Measurements from ENCODE around the gene MYH9.
"Not testable (repeated sequence)": the region's sequence is repeated elsewhere in the genome, so short reads cannot be mapped to it uniquely, and the experiment has no call there.

Gene MYH9

GRCh38 chr22:36287881-36288515 lies 99.8 kb downstream of the MYH9 start:
- H3K27ac Mint-ChIP-seq = peak overlapping the region; percentile 58
- no peaks in the 10 kb centered on the region for H3K27me3 Mint-ChIP-seq (ENCODE audit: low read depth)
- DNase-seq (ENCODE audit: low spot score) = no peak
- H3K4me1 Mint-ChIP-seq (ENCODE audit: low read depth) = peaks cover 39% of the 10 kb centered on the region
- no peak overlapping the region for H3K4me3 Mint-ChIP-seq
- peaks cover 71% of the 10 kb centered on the region for H3K36me3 Mint-ChIP-seq (ENCODE audit: low read depth)
- no peaks in the 10 kb centered on the region for H3K9me3 Mint-ChIP-seq

- no peaks in the 10 kb centered on the region for H3K27me3 Mint-ChIP-seq (ENCODE audit: low read depth)
- no peaks in the 10 kb centered on the region for H3K9me3 Mint-ChIP-seq
- H3K4me1 Mint-ChIP-seq (ENCODE audit: low read depth) = peaks cover 26% of the 10 kb centered on the region
- H3K36me3 Mint-ChIP-seq (ENCODE audit: low read depth) = peaks cover 69% of the 10 kb centered on the region
- DNase-seq (ENCODE audit: low spot score) = peak; percentile 49
- H3K4me3 Mint-ChIP-seq = no peak overlapping the region
- H3K27ac Mint-ChIP-seq = peak overlapping the region; percentile 42
These were observed 101.4 kb downstream of the MYH9 start for GRCh38 chr22:36286096-36286957.

GRCh38 chr22:36285545-36285944 lies 102.2 kb downstream of the MYH9 start:
- no peak overlapping the region for H3K27ac Mint-ChIP-seq
- H3K36me3 Mint-ChIP-seq (ENCODE audit: low read depth) = peaks cover 70% of the 10 kb centered on the region
- no peak for DNase-seq (ENCODE audit: low spot score)
- H3K4me1 Mint-ChIP-seq (ENCODE audit: low read depth) = peaks cover 26% of the 10 kb centered on the region
- no peaks in the 10 kb centered on the region for H3K9me3 Mint-ChIP-seq
- H3K4me3 Mint-ChIP-seq = no peak overlapping the region
- H3K27me3 Mint-ChIP-seq (ENCODE audit: low read depth) = no peaks in the 10 kb centered on the region

- no peak overlapping the region for H3K4me3 Mint-ChIP-seq
- peaks cover 25% of the 10 kb centered on the region for H3K4me1 Mint-ChIP-seq (ENCODE audit: low read depth)
- H3K27ac Mint-ChIP-seq = no peak overlapping the region
- no peaks in the 10 kb centered on the region for H3K27me3 Mint-ChIP-seq (ENCODE audit: low read depth)
- no peaks in the 10 kb centered on the region for H3K9me3 Mint-ChIP-seq
- peaks cover 73% of the 10 kb centered on the region for H3K36me3 Mint-ChIP-seq (ENCODE audit: low read depth)
- no peak for DNase-seq (ENCODE audit: low spot score)
These were observed 102.8 kb downstream of the MYH9 start for GRCh38 chr22:36285017-36285416.

GRCh38 chr22:36284171-36284571 lies 103.6 kb downstream of the MYH9 start:
- H3K4me3 Mint-ChIP-seq = no peak overlapping the region
- DNase-seq (ENCODE audit: low spot score) = no peak
- H3K36me3 Mint-ChIP-seq (ENCODE audit: low read depth) = peaks cover 71% of the 10 kb centered on the region
- peaks cover 16% of the 10 kb centered on the region for H3K4me1 Mint-ChIP-seq (ENCODE audit: low read depth)
- H3K27me3 Mint-ChIP-seq (ENCODE audit: low read depth) = no peaks in the 10 kb centered on the region
- H3K9me3 Mint-ChIP-seq = no peaks in the 10 kb centered on the region
- H3K27ac Mint-ChIP-seq = peak overlapping the region; percentile 36

GRCh38 chr22:36282328-36282831 lies 105.4 kb downstream of the MYH9 start:
- H3K4me3 Mint-ChIP-seq = no peak overlapping the region
- peaks cover 14% of the 10 kb centered on the region for H3K4me1 Mint-ChIP-seq (ENCODE audit: low read depth)
- peaks cover 59% of the 10 kb centered on the region for H3K36me3 Mint-ChIP-seq (ENCODE audit: low read depth)
- no peak for DNase-seq (ENCODE audit: low spot score)
- no peaks in the 10 kb centered on the region for H3K27me3 Mint-ChIP-seq (ENCODE audit: low read depth)
- H3K9me3 Mint-ChIP-seq = no peaks in the 10 kb centered on the region
- H3K27ac Mint-ChIP-seq = no peak overlapping the region

- H3K27me3 Mint-ChIP-seq (ENCODE audit: low read depth) = no peaks in the 10 kb centered on the region
- H3K9me3 Mint-ChIP-seq = no peaks in the 10 kb centered on the region
- peaks cover 9% of the 10 kb centered on the region for H3K4me1 Mint-ChIP-seq (ENCODE audit: low read depth)
- H3K4me3 Mint-ChIP-seq = no peak overlapping the region
- peaks cover 54% of the 10 kb centered on the region for H3K36me3 Mint-ChIP-seq (ENCODE audit: low read depth)
- DNase-seq (ENCODE audit: low spot score) = no peak
- no peak overlapping the region for H3K27ac Mint-ChIP-seq
These were observed 105.9 kb downstream of the MYH9 start for GRCh38 chr22:36281781-36282327.

GRCh38 chr22:36280379-36280778 lies 107.4 kb downstream of the MYH9 start:
- no peak for DNase-seq (ENCODE audit: low spot score)
- Mint-ChIP-seq H3K27me3 (ENCODE audit: low read depth) (no peaks in the 10 kb centered on the region), H3K4me1 (ENCODE audit: low read depth) (peaks cover 5% of the 10 kb centered on the region), H3K36me3 (ENCODE audit: low read depth) (peaks cover 47% of the 10 kb centered on the region), H3K27ac (no peak overlapping the region), H3K4me3 (no peak overlapping the region), H3K9me3 (no peaks in the 10 kb centered on the region)

- Mint-ChIP-seq H3K4me3 (no peak overlapping the region), H3K36me3 (ENCODE audit: low read depth) (peaks cover 39% of the 10 kb centered on the region), H3K4me1 (ENCODE audit: low read depth) (peaks cover 5% of the 10 kb centered on the region), H3K27ac (no peak overlapping the region), H3K27me3 (ENCODE audit: low read depth) (no peaks in the 10 kb centered on the region), H3K9me3 (no peaks in the 10 kb centered on the region)
- DNase-seq (ENCODE audit: low spot score) = no peak
These were observed 108.5 kb downstream of the MYH9 start for GRCh38 chr22:36279219-36279666.

- H3K36me3 Mint-ChIP-seq (ENCODE audit: low read depth) = peaks cover 29% of the 10 kb centered on the region
- DNase-seq (ENCODE audit: low spot score) = peak; percentile 37
- H3K9me3 Mint-ChIP-seq = no peaks in the 10 kb centered on the region
- H3K27ac Mint-ChIP-seq = peak overlapping the region; percentile 26
- H3K4me1 Mint-ChIP-seq (ENCODE audit: low read depth) = peaks cover 5% of the 10 kb centered on the region
- H3K27me3 Mint-ChIP-seq (ENCODE audit: low read depth) = no peaks in the 10 kb centered on the region
- no peak overlapping the region for H3K4me3 Mint-ChIP-seq
These were observed 110.1 kb downstream of the MYH9 start for GRCh38 chr22:36277482-36278291.

GRCh38 chr22:36274531-36274930 lies 113.2 kb downstream of the MYH9 start:
- peaks cover 5% of the 10 kb centered on the region for H3K4me1 Mint-ChIP-seq (ENCODE audit: low read depth)
- no peak overlapping the region for H3K27ac Mint-ChIP-seq
- DNase-seq (ENCODE audit: low spot score) = no peak
- H3K36me3 Mint-ChIP-seq (ENCODE audit: low read depth) = peaks cover 8% of the 10 kb centered on the region
- no peaks in the 10 kb centered on the region for H3K9me3 Mint-ChIP-seq
- H3K27me3 Mint-ChIP-seq (ENCODE audit: low read depth) = no peaks in the 10 kb centered on the region
- no peak overlapping the region for H3K4me3 Mint-ChIP-seq

- not testable (repeated sequence) for H3K27me3 Mint-ChIP-seq (ENCODE audit: low read depth); H3K27ac Mint-ChIP-seq; H3K9me3 Mint-ChIP-seq; DNase-seq (ENCODE audit: low spot score); H3K4me3 Mint-ChIP-seq; H3K4me1 Mint-ChIP-seq (ENCODE audit: low read depth)
- H3K36me3 Mint-ChIP-seq (ENCODE audit: low read depth) = peaks cover 11% of the 10 kb centered on the region
These were observed 115.8 kb downstream of the MYH9 start for GRCh38 chr22:36271951-36272350.

- H3K27me3 Mint-ChIP-seq (ENCODE audit: low read depth); H3K4me1 Mint-ChIP-seq (ENCODE audit: low read depth); DNase-seq (ENCODE audit: low spot score); H3K4me3 Mint-ChIP-seq; H3K27ac Mint-ChIP-seq; H3K9me3 Mint-ChIP-seq: not testable (repeated sequence)
- H3K36me3 Mint-ChIP-seq (ENCODE audit: low read depth) = peaks cover 13% of the 10 kb centered on the region
These were observed 116.5 kb downstream of the MYH9 start for GRCh38 chr22:36271231-36271630.

All from T-helper 2 cell treated with Interferon-gamma antibody and Interleukin-4, amounts not matched to agents 5 μg/mL and 100 μg/mL, for 36 hours (primary cell).